ENCODE data around the gene CPED1.

GRCh38 chr7:121153995-121154394, 165.5 kb downstream of the CPED1 start:
- TF ChIP-seq CTCF (IDR thresholded peaks at IDR 0.05) (no peak), EP300 (IDR thresholded peaks at IDR 0.05) (no peak)

Data from tibial nerve (tissue), 4 donors.